HepG2 (cell line): ENCODE data around the gene ARL16. TPM values are rescaled to one million over a fixed set of nuclear protein-coding genes. Genes with fewer than 3 reads are reported as not detected.

Experiments used
- ATRX ChIP-seq: sonication (generic); formaldehyde crosslinking; IDR thresholded peaks from 2 replicates; pipeline ENCODE4 v1.4.0; 2020; ENCODE audit warnings: missing genetic modification reagents, borderline replicate concordance
- BRF2 ChIP-seq: sonication (generic); formaldehyde crosslinking; IDR thresholded peaks from 2 replicates; pipeline ENCODE4 v1.8.1; 2022; ENCODE audit warnings: mild to moderate bottlenecking, missing genetic modification reagents
- CEBPB ChIP-seq: IDR thresholded peaks from 2 replicates; pipeline ENCODE4 v1.6.1; 2011; ENCODE audit warnings: low read depth, low read length, improper control_type of control experiment, borderline replicate concordance
- E2F1 ChIP-seq: sonication (generic); formaldehyde crosslinking; IDR thresholded peaks from 2 replicates; pipeline ENCODE4 v1.5.0; 2020; ENCODE audit warnings: missing genetic modification reagents
- GTF2F1 ChIP-seq: fragments of 150-350 bp; IDR thresholded peaks from 2 replicates; pipeline ENCODE4 v1.6.1; 2014; ENCODE audit warnings: low read length
- HINFP ChIP-seq: sonication (generic); formaldehyde crosslinking; IDR thresholded peaks from 2 replicates; pipeline ENCODE4 v1.4.0; 2020; ENCODE audit warnings: low read depth, mild to moderate bottlenecking, missing genetic modification reagents
- HNRNPL ChIP-seq: fragments of 200-400 bp; formaldehyde crosslinking; IDR thresholded peaks from 2 replicates; pipeline ENCODE4 v1.6.1; 2017; ENCODE audit warnings: mild to moderate bottlenecking, low read depth, low read length
- HNRNPLL ChIP-seq: fragments of 200-400 bp; formaldehyde crosslinking; IDR thresholded peaks from 2 replicates; pipeline ENCODE4 v1.6.1; 2017; ENCODE audit warnings: mild to moderate bottlenecking, low read depth, low read length; ENCODE audit not compliant: poor library complexity, severe bottlenecking
- JARID2 ChIP-seq: sonication (generic); formaldehyde crosslinking; IDR thresholded peaks from 2 replicates; pipeline ENCODE4 v1.8.1; 2023; ENCODE audit warnings: missing genetic modification reagents, inconsistent platforms; ENCODE audit not compliant: insufficient replicate concordance
- MAZ ChIP-seq, 2 experiments: sonication (generic) in 1 of 2; formaldehyde crosslinking in 1 of 2; IDR thresholded peaks; 2 replicates each; pipeline versions ENCODE4 v1.5.0 to v1.6.1; 2012 to 2020; ENCODE audit warnings: low read depth in 2 of 2, mild to moderate bottlenecking in 2 of 2, borderline replicate concordance in 1 of 2, improper control_type of control experiment in 1 of 2, low read length in 1 of 2, missing genetic modification reagents in 1 of 2, moderate library complexity in 1 of 2
- NFYC ChIP-seq: IDR thresholded peaks from 2 replicates; pipeline ENCODE4 v1.6.1; 2016; ENCODE audit warnings: missing genetic modification reagents, missing compliant biosample characterization
- NR2F6 ChIP-seq, 2 experiments: IDR thresholded peaks; 2 replicates each; pipeline ENCODE4 v1.6.1; 2016; ENCODE audit warnings: antibody characterized with exemption in 1 of 2, mild to moderate bottlenecking in 1 of 2
- NR3C1 ChIP-seq: sonication (generic); formaldehyde crosslinking; IDR thresholded peaks from 2 replicates; pipeline ENCODE4 v1.4.0; 2020; ENCODE audit warnings: missing genetic modification reagents
- RBM22 ChIP-seq: fragments of 200-400 bp; formaldehyde crosslinking; optimal IDR thresholded peaks from 2 replicates; pipeline ENCODE3; 2017; ENCODE audit warnings: mild to moderate bottlenecking, low read length, moderate library complexity
- SMAD9 ChIP-seq: sonication (generic); formaldehyde crosslinking; IDR thresholded peaks from 2 replicates; pipeline ENCODE4 v1.5.1; 2020; ENCODE audit warnings: mild to moderate bottlenecking, missing genetic modification reagents
- XRCC5 ChIP-seq: fragments of 200-400 bp; formaldehyde crosslinking; optimal IDR thresholded peaks from 2 replicates; pipeline ENCODE3; 2017; ENCODE audit warnings: mild to moderate bottlenecking, low read length
- ZNF138 ChIP-seq: sonication (generic); formaldehyde crosslinking; IDR thresholded peaks from 2 replicates; pipeline ENCODE4 v1.5.0; 2020; ENCODE audit warnings: mild to moderate bottlenecking, low read depth, missing genetic modification reagents
- ZNF335 ChIP-seq: sonication (generic); formaldehyde crosslinking; IDR thresholded peaks from 2 replicates; pipeline ENCODE4 v1.4.0; 2020; ENCODE audit warnings: missing genetic modification reagents
- ZNF737 ChIP-seq: sonication (generic); formaldehyde crosslinking; IDR thresholded peaks from 2 replicates; pipeline ENCODE4 v1.5.0; 2020; ENCODE audit warnings: missing genetic modification reagents, mild to moderate bottlenecking, borderline replicate concordance
- ZUFSP ChIP-seq: sonication (generic); formaldehyde crosslinking; IDR thresholded peaks from 2 replicates; pipeline ENCODE4 v1.9.0; 2021; ENCODE audit warnings: missing genetic modification reagents, mild to moderate bottlenecking, borderline replicate concordance
- polyA plus RNA-seq, 8 experiments: library from polyadenylated mRNA; depleted of rRNA in 3 of 8; stranded (reverse) in 7 of 8; unstranded in 1 of 8; fragments of >200 nt; fragmentation: Illumina TruSeq in 4 of 8; extraction: Trizol in 4 of 8; gene quantifications; 2 replicates each; pipeline versions ENCODE4 v1.2.1 to v1.2.3, GENCODE V29; 2011 to 2016; ENCODE audit warnings: low read depth in 4 of 8, missing spikeins in 1 of 8, mixed read lengths in 1 of 8; ENCODE audit not compliant: insufficient read depth in 1 of 8
- total RNA-seq, 5 experiments: library from RNA; depleted of rRNA; stranded (reverse); fragments of >200 nt; fragmentation: Illumina TruSeq; extraction: Trizol; gene quantifications; 2 replicates each; pipeline ENCODE4 v1.2.3, GENCODE V29; 2016; ENCODE audit warnings: low read depth in 1 of 5
- TF ChIP-seq, protein P1 (sequence below): IDR thresholded peaks from 2 replicates; pipeline ENCODE4 v1.6.1; 2012; ENCODE audit warnings: inconsistent platforms

ARL16 gene
- total and polyA plus RNA-seq, 2 of the 13 experiments (the other 11 are each of a cell fraction or from before 2014, with no cell fraction given), result 20.8 to 30.8 TPM

DNA sequence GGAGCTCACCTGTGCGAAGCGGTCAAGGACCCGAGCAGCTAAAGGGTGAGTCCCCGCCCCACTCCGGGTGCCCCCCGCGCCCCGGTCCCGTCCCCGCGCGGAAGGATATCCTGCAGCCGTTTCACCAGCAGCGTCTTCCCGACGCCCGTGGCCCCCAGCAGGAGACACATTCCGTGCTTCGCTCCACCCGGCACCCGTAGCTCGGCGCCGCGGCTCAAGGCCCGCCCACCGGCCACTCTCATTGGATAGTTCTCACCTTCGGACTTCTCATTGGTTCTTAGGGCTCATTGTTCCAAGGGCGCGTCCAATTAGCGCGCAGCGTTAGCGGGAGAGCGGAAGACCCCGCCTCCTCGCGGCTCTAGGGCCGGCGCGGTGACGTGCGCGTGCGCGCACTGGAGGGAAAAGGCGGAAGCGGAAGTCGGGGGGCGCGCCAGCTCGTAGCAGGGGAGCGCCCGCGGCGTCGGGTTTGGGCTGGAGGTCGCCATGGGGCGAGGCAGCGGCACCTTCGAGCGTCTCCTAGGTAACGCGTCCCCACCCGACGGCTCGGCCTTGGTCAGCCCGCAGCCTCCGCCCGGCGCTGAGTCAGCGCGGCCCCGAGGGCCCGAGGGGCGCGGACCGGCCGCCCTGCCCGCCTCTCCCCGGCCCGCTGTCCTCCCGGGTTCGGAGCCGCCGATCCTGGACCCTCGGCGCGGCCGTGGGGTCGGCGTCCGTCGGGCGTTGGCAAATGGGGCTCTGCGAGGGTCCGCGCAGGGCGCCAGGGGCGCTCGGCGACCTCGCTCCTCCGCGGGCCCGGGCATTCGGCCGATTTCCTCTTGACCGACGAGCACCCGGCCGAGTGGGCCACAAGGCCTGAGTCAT is at the start of gene ARL16, which contains the start of gene HGS (continued):
- TF ChIP-seq E2F1 (CRISPR knock-in tag) (peak; percentile 87), CEBPB (no peak), JARID2 (CRISPR knock-in tag) (peak; percentile 62), NR3C1 (CRISPR knock-in tag) (no peak), GTF2F1 (no peak), ZNF138 (CRISPR knock-in tag) (0 out of 2 replicates have a peak, but pooled peaks have one; percentile 76), HINFP (CRISPR knock-in tag) (no peak; the same call in none of the 2 replicates), BRF2 (no peak), RBM22 (no peak), HNRNPLL (peak; percentile 65), ZNF737 (CRISPR knock-in tag) (no peak), SMAD9 (CRISPR knock-in tag) (no peak), MAZ (IDR thresholded peaks at IDR 0.05; ENCODE audit: borderline replicate concordance, low read depth, low read length) (peak; percentile 97), MAZ (CRISPR knock-in tag; IDR thresholded peaks at IDR 0.05; ENCODE audit: low read depth) (peak; percentile 84), ZUFSP (CRISPR knock-in tag) (no peak), ZNF335 (CRISPR knock-in tag) (0 out of 2 replicates have a peak, but pooled peaks have one; percentile 24), NR2F6 (IDR thresholded peaks at IDR 0.05) (no peak), NR2F6 (CRISPR knock-in tag; IDR thresholded peaks at IDR 0.05) (no peak), XRCC5 (peak; percentile 12), NFYC (CRISPR knock-in tag) (peak; percentile 100), ATRX (CRISPR knock-in tag) (no peak), HNRNPL (0 out of 2 replicates have a peak, but pooled peaks have one; percentile 54)
- TF ChIP-seq, protein P1, sequence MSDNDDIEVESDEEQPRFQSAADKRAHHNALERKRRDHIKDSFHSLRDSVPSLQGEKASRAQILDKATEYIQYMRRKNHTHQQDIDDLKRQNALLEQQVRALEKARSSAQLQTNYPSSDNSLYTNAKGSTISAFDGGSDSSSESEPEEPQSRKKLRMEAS, result peak; percentile 76
